Parathyroid adenoma (tissue), 2 donors: ENCODE results near the gene GLIS1.

Experiments used
- H2AFZ ChIP-seq: fragments of 300-600 bp; sonication (generic); one replicate; pipeline ENCODE4 v1.7.0; 2017; ENCODE audit warnings: antibody characterized with exemption, mild to moderate bottlenecking
- H3K27ac ChIP-seq: fragments of 300-600 bp; sonication (generic); one replicate; pipeline ENCODE4 v1.7.0; 2017
- H3K27me3 ChIP-seq: fragments of 300-600 bp; sonication (generic); one replicate; pipeline ENCODE4 v1.7.0; 2017; ENCODE audit warnings: low read length; ENCODE audit not compliant: control insufficient read depth, insufficient read depth
- H3K36me3 ChIP-seq: fragments of 300-600 bp; sonication (generic); one replicate; pipeline ENCODE4 v1.7.0; 2017; ENCODE audit warnings: low read length; ENCODE audit not compliant: control insufficient read depth, insufficient read depth
- H3K4me1 ChIP-seq: fragments of 300-600 bp; sonication (generic); one replicate; pipeline ENCODE4 v1.7.0; 2017; ENCODE audit warnings: control low read depth
- H3K4me2 ChIP-seq: fragments of 300-600 bp; sonication (generic); one replicate; pipeline ENCODE4 v1.7.0; 2017; ENCODE audit warnings: low read length
- H3K4me3 ChIP-seq: fragments of 300-600 bp; sonication (generic); one replicate; pipeline ENCODE4 v1.7.0; 2017; ENCODE audit warnings: low read depth, low read length
- H3K79me2 ChIP-seq: fragments of 300-600 bp; sonication (generic); one replicate; pipeline ENCODE4 v1.7.0; 2017; ENCODE audit warnings: control low read depth
- H3K9ac ChIP-seq: fragments of 300-600 bp; sonication (generic); one replicate; pipeline ENCODE4 v1.7.0; 2017; ENCODE audit warnings: mild to moderate bottlenecking
- H3K9me3 ChIP-seq: fragments of 300-600 bp; sonication (generic); one replicate; pipeline ENCODE4 v1.7.0; 2017; ENCODE audit warnings: low read length; ENCODE audit not compliant: control insufficient read depth
- TF ChIP-seq, protein P1 (sequence below): fragments of 300-600 bp; sonication (generic); IDR thresholded peaks from one replicate; pipeline ENCODE4 v1.7.0; 2017; ENCODE audit warnings: antibody characterized with exemption, mild to moderate bottlenecking
- donor health status: primary hyperparathyroidism.

The GLIS1 gene

GRCh38 chr1:53687426-53687825 is 51.5 kb downstream of the GLIS1 start:
- H3K27me3 ChIP-seq = no peaks in the 10 kb centered on the region
- no peak overlapping the region for H3K4me3 ChIP-seq
- TF ChIP-seq, protein P1, sequence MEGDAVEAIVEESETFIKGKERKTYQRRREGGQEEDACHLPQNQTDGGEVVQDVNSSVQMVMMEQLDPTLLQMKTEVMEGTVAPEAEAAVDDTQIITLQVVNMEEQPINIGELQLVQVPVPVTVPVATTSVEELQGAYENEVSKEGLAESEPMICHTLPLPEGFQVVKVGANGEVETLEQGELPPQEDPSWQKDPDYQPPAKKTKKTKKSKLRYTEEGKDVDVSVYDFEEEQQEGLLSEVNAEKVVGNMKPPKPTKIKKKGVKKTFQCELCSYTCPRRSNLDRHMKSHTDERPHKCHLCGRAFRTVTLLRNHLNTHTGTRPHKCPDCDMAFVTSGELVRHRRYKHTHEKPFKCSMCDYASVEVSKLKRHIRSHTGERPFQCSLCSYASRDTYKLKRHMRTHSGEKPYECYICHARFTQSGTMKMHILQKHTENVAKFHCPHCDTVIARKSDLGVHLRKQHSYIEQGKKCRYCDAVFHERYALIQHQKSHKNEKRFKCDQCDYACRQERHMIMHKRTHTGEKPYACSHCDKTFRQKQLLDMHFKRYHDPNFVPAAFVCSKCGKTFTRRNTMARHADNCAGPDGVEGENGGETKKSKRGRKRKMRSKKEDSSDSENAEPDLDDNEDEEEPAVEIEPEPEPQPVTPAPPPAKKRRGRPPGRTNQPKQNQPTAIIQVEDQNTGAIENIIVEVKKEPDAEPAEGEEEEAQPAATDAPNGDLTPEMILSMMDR = no peak
- H2AFZ ChIP-seq = no peak overlapping the region
- no peaks in the 10 kb centered on the region for H3K9me3 ChIP-seq
- H3K4me2 ChIP-seq = no peak overlapping the region
- H3K79me2 ChIP-seq = no peaks in the 10 kb centered on the region
- no peaks in the 10 kb centered on the region for H3K36me3 ChIP-seq
- H3K27ac ChIP-seq = no peak overlapping the region
- no peaks in the 10 kb centered on the region for H3K4me1 ChIP-seq
- H3K9ac ChIP-seq = no peak overlapping the region

DNA sequence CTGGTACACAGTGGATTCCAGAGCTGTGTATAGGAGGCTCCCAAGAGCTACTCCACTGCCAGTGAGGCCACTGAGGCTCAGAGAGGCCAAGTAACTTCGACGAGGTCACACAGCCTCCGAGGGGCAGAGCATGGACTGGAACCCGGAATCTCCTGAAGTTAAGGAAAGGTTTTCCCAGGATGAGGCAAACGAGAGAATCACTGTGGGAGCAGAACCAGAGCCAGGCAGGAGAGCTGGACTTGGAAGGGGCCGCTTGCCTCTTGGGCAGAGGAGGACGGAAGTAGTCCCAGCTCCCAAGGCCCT is 52.0 kb downstream of the GLIS1 start:
- Histone ChIP-seq H3K9ac (no peak overlapping the region), H3K36me3 (no peaks in the 10 kb centered on the region), H3K9me3 (no peaks in the 10 kb centered on the region), H3K4me1 (no peaks in the 10 kb centered on the region), H3K27me3 (no peaks in the 10 kb centered on the region), H3K79me2 (no peaks in the 10 kb centered on the region), H2AFZ (no peak overlapping the region), H3K4me3 (no peak overlapping the region), H3K27ac (no peak overlapping the region), H3K4me2 (no peak overlapping the region)
- TF ChIP-seq, protein P1 = no peak

GRCh38 chr1:53686091-53686964 is 52.6 kb downstream of the GLIS1 start:
- Histone ChIP-seq H3K4me2 (no peak overlapping the region), H3K36me3 (no peaks in the 10 kb centered on the region), H3K27ac (no peak overlapping the region), H3K27me3 (no peaks in the 10 kb centered on the region), H3K4me3 (no peak overlapping the region), H3K9me3 (no peaks in the 10 kb centered on the region), H2AFZ (no peak overlapping the region), H3K9ac (no peak overlapping the region), H3K79me2 (no peaks in the 10 kb centered on the region), H3K4me1 (no peaks in the 10 kb centered on the region)
- TF ChIP-seq, protein P1 = no peak

DNA sequence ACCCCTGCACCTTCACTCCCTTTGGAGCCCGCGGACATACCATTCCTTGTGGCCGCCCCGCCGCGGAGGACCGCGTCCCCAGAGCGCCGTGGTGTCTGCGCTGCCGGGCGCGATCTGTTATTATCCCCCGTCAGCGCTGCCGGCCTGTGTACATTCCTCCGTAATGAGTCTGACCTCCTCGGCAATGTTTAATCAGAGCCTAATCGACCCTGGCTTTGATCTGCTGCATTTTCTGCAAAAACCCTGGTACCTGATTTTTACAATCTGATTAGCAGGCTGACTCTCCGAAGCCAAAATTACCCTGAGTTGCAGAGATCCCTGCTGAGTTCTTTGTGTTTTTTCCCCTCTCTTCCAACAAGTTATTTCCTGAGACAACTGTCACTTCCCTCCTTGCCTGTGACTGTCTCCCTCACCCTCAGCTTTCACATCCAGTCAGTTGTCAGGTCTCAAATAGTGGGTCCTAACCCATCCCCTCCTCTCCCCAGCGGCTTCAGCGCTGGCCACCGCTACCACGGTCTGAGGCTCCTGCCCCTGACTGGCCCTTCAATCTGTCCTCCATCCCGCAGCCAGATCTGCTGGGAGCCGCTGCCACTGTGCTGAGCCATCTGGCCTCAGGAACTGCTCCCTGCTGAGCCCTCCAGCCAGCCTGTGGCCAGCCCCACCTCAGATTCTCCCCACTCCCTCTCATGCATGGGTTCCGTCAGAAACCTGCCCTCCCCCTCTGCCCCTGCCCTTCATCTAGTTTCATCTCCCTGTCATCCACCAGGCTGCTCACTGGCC is 53.5 kb downstream of the GLIS1 start:
- no peaks in the 10 kb centered on the region for H3K79me2 ChIP-seq
- no peak overlapping the region for H3K4me2 ChIP-seq
- no peak overlapping the region for H3K27ac ChIP-seq
- H3K9ac ChIP-seq = no peak overlapping the region
- H3K4me3 ChIP-seq = no peak overlapping the region
- TF ChIP-seq, protein P1 = no peak
- no peak overlapping the region for H2AFZ ChIP-seq
- H3K36me3 ChIP-seq = no peaks in the 10 kb centered on the region
- no peaks in the 10 kb centered on the region for H3K27me3 ChIP-seq
- no peaks in the 10 kb centered on the region for H3K4me1 ChIP-seq
- no peaks in the 10 kb centered on the region for H3K9me3 ChIP-seq
